ENCODE measurements around the gene RPH3AL. TPM values are rescaled to one million over a fixed set of nuclear protein-coding genes. Genes with fewer than 3 reads are reported as not detected.

Gene RPH3AL
- total RNA-seq, 1 experiment from 2014 or later, result 3.0 TPM

DNA sequence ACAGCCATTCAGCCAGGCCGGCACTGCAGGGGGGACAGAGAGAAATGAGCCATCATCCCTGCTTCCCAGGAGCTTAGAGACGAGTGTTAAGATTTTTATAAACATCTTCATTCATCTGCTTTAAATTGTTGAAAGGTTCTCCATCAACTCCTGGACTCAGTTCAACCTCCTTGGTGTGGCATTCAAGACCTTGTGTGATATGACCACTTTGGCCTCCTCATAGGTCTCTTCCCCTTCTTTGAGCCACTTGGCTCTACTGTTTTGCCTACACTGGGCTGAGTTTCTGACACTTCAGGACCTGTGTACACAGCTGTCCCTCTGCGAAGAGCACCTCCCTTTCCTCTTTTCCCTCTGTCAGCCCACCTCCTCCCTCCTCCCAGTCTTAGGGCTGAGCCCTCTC is 175.5 kb downstream of the RPH3AL start:
- no peak overlapping the region for H4K91ac ChIP-seq (ENCODE audit: insufficient read length, low read depth, low read length)
- no peaks in the 10 kb centered on the region for H3K4me1 ChIP-seq (ENCODE audit: insufficient read depth, low read length)
- DNase-seq, result no peak
- Mint-ChIP-seq H3K36me3 (ENCODE audit: insufficient read depth in 1 of 3, low read depth in 3 of 3) (no peaks in the 10 kb centered on the region; a peak in 1 of 7 replicates), H3K27ac (no peak overlapping the region), H3K27me3 (ENCODE audit: low read depth) (peaks cover 42% of the 10 kb centered on the region), H3K9me3 (no peaks in the 10 kb centered on the region; a peak in 1 of 5 replicates), H3K4me1 (peaks cover 3 to 4% of the 10 kb centered on the region in 2 experiments), H3K4me3 (no peak overlapping the region)
- H3K23ac ChIP-seq (ENCODE audit: insufficient read length, low read depth, low read length), result no peak overlapping the region
- H3K9me3 ChIP-seq (ENCODE audit: control insufficient read depth, low read depth, low read length), result no peaks in the 10 kb centered on the region
- no peak overlapping the region for H4K5ac ChIP-seq (ENCODE audit: insufficient read length, low read depth, low read length)
- no peak overlapping the region for H2BK15ac ChIP-seq (ENCODE audit: low read depth, low read length)
- H4K8ac ChIP-seq (replicated peaks; ENCODE audit: insufficient read length, low read depth, low read length), result no peak overlapping the region
- peaks cover 4% of the 10 kb centered on the region for H3K23me2 ChIP-seq (ENCODE audit: insufficient read length, low read depth, low read length, poor library complexity, severe bottlenecking)
- no peak overlapping the region; the same call in 1 of the 2 replicates for H3K14ac ChIP-seq (ENCODE audit: insufficient read depth, low read length)
- no peaks in the 10 kb centered on the region for H4K20me1 ChIP-seq (ENCODE audit: control insufficient read depth, insufficient read depth, insufficient read length)
- WGBS (ENCODE audit: extremely low coverage, insufficient read length, low lambda C conversion rate), result no CpG with 5 or more reads among the region's 3 CpGs
- no peak overlapping the region for H3K9ac ChIP-seq (ENCODE audit: extremely low read depth, insufficient read length, low read length)
- no peaks in the 10 kb centered on the region for H3K79me1 ChIP-seq (ENCODE audit: insufficient read depth, low read depth, low read length, poor library complexity, severe bottlenecking)
- H3K4ac ChIP-seq (ENCODE audit: low read depth, low read length), result no peak overlapping the region
- no peak overlapping the region for H2BK20ac ChIP-seq (ENCODE audit: low read depth, low read length, poor library complexity, severe bottlenecking)
- no peak overlapping the region for H2BK120ac ChIP-seq (ENCODE audit: low read depth, low read length, poor library complexity, severe bottlenecking)
- H2BK12ac ChIP-seq (ENCODE audit: insufficient read length, low read depth, low read length), result no peak overlapping the region
- no peak overlapping the region for H3K18ac ChIP-seq (ENCODE audit: insufficient read length, low read depth, low read length)
- no peak overlapping the region for H2BK5ac ChIP-seq (ENCODE audit: insufficient read length, low read length)
- peaks cover 11% of the 10 kb centered on the region; the same call in 1 of the 2 replicates for H3K27me3 ChIP-seq (ENCODE audit: insufficient read depth, low read length)
- no peak overlapping the region for H2AK5ac ChIP-seq (ENCODE audit: insufficient read length, low read length)
- no peak overlapping the region for H3K4me2 ChIP-seq (ENCODE audit: insufficient read depth, insufficient read length, low read length)
- H3K79me2 ChIP-seq (ENCODE audit: insufficient read depth, low read length), result no peaks in the 10 kb centered on the region
- no peak overlapping the region for H3K56ac ChIP-seq (ENCODE audit: insufficient read length, low read depth, low read length)
- no peak overlapping the region for H3T11ph ChIP-seq (ENCODE audit: low read length)
- no peak overlapping the region for H2AFZ ChIP-seq (ENCODE audit: low read length)
- no peak overlapping the region for H3K27ac ChIP-seq (ENCODE audit: insufficient read length, low read depth, low read length)
- TF ChIP-seq CTCF (conservative IDR thresholded peaks at IDR 0.05), result no peak

Data from H9 (cell line).